ENCODE measurements around the gene DLX4. TPM values are rescaled to one million over a fixed set of nuclear protein-coding genes. Genes with fewer than 3 reads are reported as not detected.

The DLX4 gene
- polyA plus RNA-seq, 1 donor from 2014 or later, result not detected

- H3F3A ChIP-seq (ENCODE audit: insufficient read depth, low read length, poor library complexity, severe bottlenecking), result no peaks in the 10 kb centered on the region
- no peak overlapping the region for H3K4me2 ChIP-seq (ENCODE audit: low read length)
- H3K36me3 ChIP-seq (ENCODE audit: insufficient read depth, low read length), result no peaks in the 10 kb centered on the region
- H3K27ac ChIP-seq (ENCODE audit: low read length), result no peak overlapping the region
- no peaks in the 10 kb centered on the region for H3K79me2 ChIP-seq (replicated peaks; ENCODE audit: insufficient read depth, low read length)
- no peaks in the 10 kb centered on the region for H3K9me2 ChIP-seq (ENCODE audit: insufficient read depth, low read length)
- peaks cover 5% of the 10 kb centered on the region for H3K9me3 ChIP-seq (ENCODE audit: low read length)
- H3K4me3 ChIP-seq (ENCODE audit: low read length), result no peak overlapping the region
- peaks cover 52% of the 10 kb centered on the region for H3K27me3 ChIP-seq (ENCODE audit: insufficient read depth, low read depth, low read length)
- H2AFZ ChIP-seq (ENCODE audit: low read depth, low read length), result no peak overlapping the region
- no peaks in the 10 kb centered on the region for H4K20me1 ChIP-seq (ENCODE audit: insufficient read depth)
- TF ChIP-seq MXI1 (conservative IDR thresholded peaks at IDR 0.05; ENCODE audit: poor library complexity, severe bottlenecking) (no peak), RAD21 (conservative IDR thresholded peaks at IDR 0.05) (no peak), TAF1 (IDR thresholded peaks at IDR 0.05; ENCODE audit: low read depth) (no peak), SMC3 (conservative IDR thresholded peaks at IDR 0.05; ENCODE audit: poor library complexity) (no peak), CTCF (IDR thresholded peaks at IDR 0.05; ENCODE audit: poor library complexity, severe bottlenecking) (no peak), EP300 (conservative IDR thresholded peaks at IDR 0.05; ENCODE audit: poor library complexity, severe bottlenecking) (no peak), POLR2AphosphoS5 (IDR thresholded peaks at IDR 0.05) (no peak), EZH2 (IDR thresholded peaks at IDR 0.05; ENCODE audit: borderline replicate concordance, insufficient read depth, low read length, poor library complexity, severe bottlenecking) (no peak), REST (IDR thresholded peaks at IDR 0.05; ENCODE audit: borderline replicate concordance) (no peak)
- H3K9ac ChIP-seq (ENCODE audit: low read length), result no peak overlapping the region
Measured at GRCh38 chr17:49990331-49990730, 21.3 kb downstream of the DLX4 start.

GRCh38 chr17:49990921-49991320 is 21.9 kb downstream of the DLX4 start:
- Histone ChIP-seq H4K20me1 (ENCODE audit: insufficient read depth) (no peaks in the 10 kb centered on the region), H3K9me2 (ENCODE audit: insufficient read depth, low read length) (no peaks in the 10 kb centered on the region), H3K27me3 (ENCODE audit: insufficient read depth, low read depth, low read length) (peaks cover 54% of the 10 kb centered on the region), H3K27ac (ENCODE audit: low read length) (no peak overlapping the region), H3K79me2 (replicated peaks; ENCODE audit: insufficient read depth, low read length) (no peaks in the 10 kb centered on the region), H3K9me3 (ENCODE audit: low read length) (peaks cover 5% of the 10 kb centered on the region), H3K9ac (ENCODE audit: low read length) (no peak overlapping the region), H3K4me3 (ENCODE audit: low read length) (no peak overlapping the region), H3K36me3 (ENCODE audit: insufficient read depth, low read length) (no peaks in the 10 kb centered on the region), H3F3A (ENCODE audit: insufficient read depth, low read length, poor library complexity, severe bottlenecking) (no peaks in the 10 kb centered on the region), H3K4me2 (ENCODE audit: low read length) (no peak overlapping the region), H2AFZ (ENCODE audit: low read depth, low read length) (no peak overlapping the region)
- no peak for TF ChIP-seq MXI1 (conservative IDR thresholded peaks at IDR 0.05; ENCODE audit: poor library complexity, severe bottlenecking)
- no peak for TF ChIP-seq EP300 (conservative IDR thresholded peaks at IDR 0.05; ENCODE audit: poor library complexity, severe bottlenecking)
- no peak for TF ChIP-seq TAF1 (IDR thresholded peaks at IDR 0.05; ENCODE audit: low read depth)
- TF ChIP-seq CTCF (IDR thresholded peaks at IDR 0.05; ENCODE audit: poor library complexity, severe bottlenecking), result no peak
- no peak for TF ChIP-seq RAD21 (conservative IDR thresholded peaks at IDR 0.05)
- no peak for TF ChIP-seq SMC3 (conservative IDR thresholded peaks at IDR 0.05; ENCODE audit: poor library complexity)
- TF ChIP-seq POLR2AphosphoS5 (IDR thresholded peaks at IDR 0.05), result no peak
- no peak for TF ChIP-seq REST (IDR thresholded peaks at IDR 0.05; ENCODE audit: borderline replicate concordance)
- no peak for TF ChIP-seq EZH2 (IDR thresholded peaks at IDR 0.05; ENCODE audit: borderline replicate concordance, insufficient read depth, low read length, poor library complexity, severe bottlenecking)
